Astrocyte (in vitro differentiated cells and primary cell): ENCODE measurements around the gene CMSS1. TPM values are rescaled to one million over a fixed set of nuclear protein-coding genes. Genes with fewer than 3 reads are reported as not detected.

ENCODE experiments used
- DNase-seq: peaks from one replicate; pipeline ENCODE4 v3.0.0-alpha.2; 2010; ENCODE audit warnings: low read depth
- FAIRE-seq: peaks from 2 replicates; lab custom pipeline; 2011; peaks lifted over from hg19 to GRCh38; lab: Jason Lieb, UNC
- H2AFZ ChIP-seq: 2 replicates; pipeline ENCODE4 v1.6.0; 2012; ENCODE audit warnings: low read depth, low read length, inconsistent platforms
- H3K27ac ChIP-seq: 2 replicates; pipeline ENCODE4 v1.5.1; 2011; ENCODE audit warnings: low read depth, low read length, inconsistent platforms
- H3K27me3 ChIP-seq: 2 replicates; pipeline ENCODE4 v1.6.0; 2011; ENCODE audit warnings: low read length, inconsistent platforms; ENCODE audit not compliant: insufficient read depth
- H3K36me3 ChIP-seq: 2 replicates; pipeline ENCODE4 v1.5.1; 2011; ENCODE audit warnings: low read length, inconsistent platforms; ENCODE audit not compliant: insufficient read depth
- H3K4me1 ChIP-seq: 2 replicates; pipeline ENCODE4 v1.5.1; 2011; ENCODE audit warnings: low read length, inconsistent platforms; ENCODE audit not compliant: insufficient read depth
- H3K4me2 ChIP-seq: 2 replicates; pipeline ENCODE4 v1.6.0; 2012; ENCODE audit warnings: low read length, inconsistent platforms
- H3K4me3 ChIP-seq: 2 replicates; pipeline ENCODE4 v1.5.1; 2011; ENCODE audit warnings: low read depth, mild to moderate bottlenecking, low read length, inconsistent platforms; ENCODE audit not compliant: insufficient read depth
- H3K79me2 ChIP-seq: 2 replicates; pipeline ENCODE4 v1.6.0; 2012; ENCODE audit warnings: mild to moderate bottlenecking, low read length, inconsistent platforms; ENCODE audit not compliant: insufficient read depth
- H3K9ac ChIP-seq: 2 replicates; pipeline ENCODE4 v1.6.0; 2012; ENCODE audit warnings: mild to moderate bottlenecking, low read length, inconsistent platforms
- H3K9me3 ChIP-seq: 2 replicates; pipeline ENCODE4 v1.5.1; 2012; ENCODE audit warnings: low read depth, mild to moderate bottlenecking, low read length, inconsistent platforms; ENCODE audit not compliant: insufficient read depth
- H4K20me1 ChIP-seq: 2 replicates; pipeline ENCODE4 v1.6.0; 2012; ENCODE audit warnings: low read length, inconsistent platforms; ENCODE audit not compliant: insufficient read depth
- H3K27ac Mint-ChIP-seq: one replicate; pipeline ENCODE4 v1.8.0; 2021; ENCODE audit warnings: mild to moderate bottlenecking, mixed read lengths; ENCODE audit not compliant: unreplicated experiment
- H3K27me3 Mint-ChIP-seq: one replicate; pipeline ENCODE4 v1.8.0; 2021; ENCODE audit warnings: low read depth, mixed read lengths; ENCODE audit not compliant: unreplicated experiment
- H3K36me3 Mint-ChIP-seq: one replicate; pipeline ENCODE4 v1.8.0; 2021; ENCODE audit warnings: low read depth, mixed read lengths; ENCODE audit not compliant: unreplicated experiment
- H3K4me1 Mint-ChIP-seq: one replicate; pipeline ENCODE4 v1.8.0; 2021; ENCODE audit warnings: low read depth, mixed read lengths; ENCODE audit not compliant: unreplicated experiment
- H3K4me3 Mint-ChIP-seq: one replicate; pipeline ENCODE4 v1.8.0; 2021; ENCODE audit warnings: mild to moderate bottlenecking, moderate library complexity, mixed read lengths; ENCODE audit not compliant: unreplicated experiment
- H3K9me3 Mint-ChIP-seq: one replicate; pipeline ENCODE4 v1.8.0; 2021; ENCODE audit warnings: mild to moderate bottlenecking, mixed read lengths; ENCODE audit not compliant: unreplicated experiment
- CTCF ChIP-seq: IDR thresholded peaks from 2 replicates; pipeline ENCODE4 v1.5.1; 2011; ENCODE audit warnings: low read depth, mild to moderate bottlenecking, inconsistent platforms, low read length, moderate library complexity; ENCODE audit not compliant: insufficient read depth
- EZH2 ChIP-seq: IDR thresholded peaks from 2 replicates; pipeline ENCODE4 v1.6.1; 2012; ENCODE audit warnings: mild to moderate bottlenecking, low read length, inconsistent platforms; ENCODE audit not compliant: insufficient read depth
- total RNA-seq: library from RNA; stranded (reverse); gene quantifications from 2 replicates; pipeline ENCODE4 v1.2.1, GENCODE V29; 2021

CMSS1 gene
- total RNA-seq, 1 donor from 2014 or later, result 12.5 TPM

GRCh38 chr3:100183608-100184125 is 366.0 kb downstream of the CMSS1 start:
- H4K20me1 ChIP-seq, result no peaks in the 10 kb centered on the region
- peaks cover 10% of the 10 kb centered on the region for H3K9me3 ChIP-seq
- no peak for TF ChIP-seq CTCF
- TF ChIP-seq EZH2, result no peak
- DNase-seq, result no peak
- no peak overlapping the region for H3K27ac ChIP-seq
- Mint-ChIP-seq H3K9me3 (peaks cover 13% of the 10 kb centered on the region), H3K4me3 (no peak overlapping the region), H3K4me1 (no peaks in the 10 kb centered on the region), H3K27ac (no peak overlapping the region), H3K36me3 (peaks cover 9% of the 10 kb centered on the region), H3K27me3 (peaks cover 6% of the 10 kb centered on the region)
- no peak overlapping the region for H3K9ac ChIP-seq
- H3K36me3 ChIP-seq, result no peaks in the 10 kb centered on the region
- H3K4me2 ChIP-seq, result no peak overlapping the region
- no peaks in the 10 kb centered on the region for H3K79me2 ChIP-seq
- FAIRE-seq, result no peak
- no peak overlapping the region for H2AFZ ChIP-seq
- H3K4me3 ChIP-seq, result no peak overlapping the region
- no peaks in the 10 kb centered on the region for H3K4me1 ChIP-seq
- no peaks in the 10 kb centered on the region for H3K27me3 ChIP-seq

GRCh38 chr3:100184948-100185570 is 367.4 kb downstream of the CMSS1 start:
- no peak overlapping the region for H3K4me3 Mint-ChIP-seq
- no peaks in the 10 kb centered on the region for H4K20me1 ChIP-seq
- no peak overlapping the region for H3K27ac ChIP-seq
- H3K36me3 Mint-ChIP-seq, result peaks cover 5% of the 10 kb centered on the region
- peaks cover 8% of the 10 kb centered on the region for H3K27me3 Mint-ChIP-seq
- no peaks in the 10 kb centered on the region for H3K27me3 ChIP-seq
- no peak overlapping the region for H3K27ac Mint-ChIP-seq
- H2AFZ ChIP-seq, result no peak overlapping the region
- TF ChIP-seq CTCF, result no peak
- no peak for TF ChIP-seq EZH2
- FAIRE-seq (no peak), DNase-seq (no peak)
- H3K36me3 ChIP-seq, result no peaks in the 10 kb centered on the region
- no peaks in the 10 kb centered on the region for H3K4me1 ChIP-seq
- no peaks in the 10 kb centered on the region for H3K79me2 ChIP-seq
- H3K4me3 ChIP-seq, result no peak overlapping the region
- H3K9me3 ChIP-seq, result peaks cover under 1% of the 10 kb centered on the region
- peaks cover 7% of the 10 kb centered on the region for H3K9me3 Mint-ChIP-seq
- H3K9ac ChIP-seq, result no peak overlapping the region
- no peaks in the 10 kb centered on the region for H3K4me1 Mint-ChIP-seq
- no peak overlapping the region for H3K4me2 ChIP-seq

- Histone ChIP-seq H3K36me3 (no peaks in the 10 kb centered on the region), H2AFZ (no peak overlapping the region), H3K4me1 (no peaks in the 10 kb centered on the region), H3K4me3 (no peak overlapping the region), H3K4me2 (no peak overlapping the region), H3K9me3 (no peaks in the 10 kb centered on the region), H3K27ac (no peak overlapping the region), H3K27me3 (no peaks in the 10 kb centered on the region), H4K20me1 (no peaks in the 10 kb centered on the region), H3K79me2 (no peaks in the 10 kb centered on the region), H3K9ac (no peak overlapping the region)
- no peak overlapping the region for H3K4me3 Mint-ChIP-seq
- H3K9me3 Mint-ChIP-seq, result peaks cover 2% of the 10 kb centered on the region
- peaks cover 11% of the 10 kb centered on the region for H3K27me3 Mint-ChIP-seq
- TF ChIP-seq CTCF (no peak), EZH2 (no peak)
- DNase-seq (no peak), FAIRE-seq (no peak)
- H3K27ac Mint-ChIP-seq, result no peak overlapping the region
- peaks cover 4% of the 10 kb centered on the region for H3K36me3 Mint-ChIP-seq
- no peaks in the 10 kb centered on the region for H3K4me1 Mint-ChIP-seq
Observed at GRCh38 chr3:100185847-100186246, 368.2 kb downstream of the CMSS1 start.
